H1 (cell line): ENCODE results near the gene FRRS1. TPM values are rescaled to one million over a fixed set of nuclear protein-coding genes. Genes with fewer than 3 reads are reported as not detected.

ENCODE experiments used
- CBX8 ChIP-seq: fragments of 300-800, 300-1000 bp; sonication (generic); IDR thresholded peaks from 2 replicates; pipeline ENCODE4 v1.7.1; 2016; ENCODE audit warnings: low read depth, low read length, borderline replicate concordance
- CHD7 ChIP-seq: fragments of 300-600 bp; sonication (generic); IDR thresholded peaks from 2 replicates; pipeline ENCODE4 v1.7.1; 2012; ENCODE audit warnings: low read length, moderate library complexity, mild to moderate bottlenecking, inconsistent platforms; ENCODE audit not compliant: insufficient replicate concordance
- EP300 ChIP-seq, 2 experiments: IDR thresholded peaks; 1 replicate in 1 of 2; 2 replicates in 1 of 2; pipeline ENCODE4 v1.6.1; 2011 to 2012; ENCODE audit warnings: low read depth in 2 of 2, low read length in 2 of 2, mild to moderate bottlenecking in 2 of 2, borderline replicate concordance in 1 of 2, inconsistent platforms in 1 of 2, moderate library complexity in 1 of 2
- JUN ChIP-seq: IDR thresholded peaks from 2 replicates; pipeline ENCODE4 v1.6.1; 2011; ENCODE audit warnings: low read depth, mild to moderate bottlenecking, improper control_type of control experiment, low read length
- PHF8 ChIP-seq: fragments of 200-600 bp; sonication (generic); conservative IDR thresholded peaks from 2 replicates; pipeline ENCODE4 v1.7.1; 2012; ENCODE audit warnings: low read depth, mild to moderate bottlenecking, inconsistent platforms, low read length, moderate library complexity
- RBBP5 ChIP-seq: IDR thresholded peaks from 2 replicates; pipeline ENCODE4 v1.7.1; 2012; ENCODE audit warnings: low read depth, mild to moderate bottlenecking, inconsistent platforms, low read length, moderate library complexity, borderline replicate concordance
- SIN3A ChIP-seq, 2 experiments: IDR thresholded peaks in 1 of 2; conservative IDR thresholded peaks in 1 of 2; 2 replicates each; pipeline ENCODE4 v1.6.1; 2011 to 2012; ENCODE audit warnings: low read length in 2 of 2, improper control_type of control experiment in 1 of 2, low read depth in 1 of 2, mild to moderate bottlenecking in 1 of 2
- SP4 ChIP-seq: IDR thresholded peaks from 2 replicates; pipeline ENCODE4 v1.6.1; 2012; ENCODE audit warnings: low read length, inconsistent platforms
- polyA plus RNA-seq, 7 experiments: library from polyadenylated mRNA; depleted of rRNA in 3 of 7; stranded (reverse) in 5 of 7; unstranded in 2 of 7; fragments of >200 nt in 5 of 7; fragments of 200-250 nt in 2 of 7; gene quantifications; 1 replicate in 5 of 7; 2 replicates in 1 of 7; 4 replicates in 1 of 7; pipeline versions ENCODE4 v1.2.1 to v1.2.3, GENCODE V29; 2011 to 2013; ENCODE audit warnings: missing spikeins in 2 of 7, mixed read lengths in 2 of 7
- total RNA-seq: library from RNA; stranded (reverse); fragmentation: NEBNext Ultra II Directional; extraction: Animal tissue kit (Norgen Biotek cat#: 25700); gene quantifications from 2 replicates; pipeline ENCODE4 v1.2.1, GENCODE V29; 2021
- TF ChIP-seq, protein P1 (sequence below): IDR thresholded peaks from 2 replicates; pipeline ENCODE4 v1.6.1; 2012; ENCODE audit warnings: inconsistent platforms
- TF ChIP-seq, protein P2 (sequence below): IDR thresholded peaks from 2 replicates; pipeline ENCODE4 v1.6.1; 2011; ENCODE audit warnings: low read depth, mild to moderate bottlenecking, low read length; ENCODE audit not compliant: insufficient read depth

Gene FRRS1
- total and polyA plus RNA-seq, 2 of the 8 experiments (the other 6 are each of a cell fraction or from before 2014, with no cell fraction given), result 3.5 to 6.5 TPM

GRCh38 chr1:99663501-99663900 is 102.9 kb downstream of the FRRS1 start (continued):
- no peak for TF ChIP-seq CHD7
- TF ChIP-seq EP300 (IDR thresholded peaks at IDR 0.05; ENCODE audit: borderline replicate concordance in 1 of 2, low read depth in 2 of 2, low read length in 2 of 2), result no peak
- no peak for TF ChIP-seq SIN3A (conservative IDR thresholded peaks at IDR 0.05 in 1 of 2, IDR thresholded peaks at IDR 0.05 in 1 of 2; ENCODE audit: low read depth in 1 of 2, low read length in 2 of 2)
- no peak for TF ChIP-seq RBBP5
- no peak for TF ChIP-seq PHF8
- no peak for TF ChIP-seq SP4
- TF ChIP-seq, protein P1, sequence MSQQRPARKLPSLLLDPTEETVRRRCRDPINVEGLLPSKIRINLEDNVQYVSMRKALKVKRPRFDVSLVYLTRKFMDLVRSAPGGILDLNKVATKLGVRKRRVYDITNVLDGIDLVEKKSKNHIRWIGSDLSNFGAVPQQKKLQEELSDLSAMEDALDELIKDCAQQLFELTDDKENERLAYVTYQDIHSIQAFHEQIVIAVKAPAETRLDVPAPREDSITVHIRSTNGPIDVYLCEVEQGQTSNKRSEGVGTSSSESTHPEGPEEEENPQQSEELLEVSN, result no peak
- TF ChIP-seq JUN, result no peak
- TF ChIP-seq CBX8, result no peak
- TF ChIP-seq, protein P2, sequence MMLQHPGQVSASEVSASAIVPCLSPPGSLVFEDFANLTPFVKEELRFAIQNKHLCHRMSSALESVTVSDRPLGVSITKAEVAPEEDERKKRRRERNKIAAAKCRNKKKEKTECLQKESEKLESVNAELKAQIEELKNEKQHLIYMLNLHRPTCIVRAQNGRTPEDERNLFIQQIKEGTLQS, result no peak
